GM23248 (cell line): ENCODE measurements around the gene CACHD1. TPM values are rescaled to one million over a fixed set of nuclear protein-coding genes. Genes with fewer than 3 reads are reported as not detected.

ENCODE experiments used
- DNase-seq: peaks from one replicate; pipeline ENCODE4 v3.0.0-alpha.2; 2015
- H2AFZ ChIP-seq: fragments of 200-600 bp; sonication (generic); 2 replicates; pipeline ENCODE4 v1.6.1; 2016; ENCODE audit warnings: antibody characterized with exemption
- H3F3A ChIP-seq: fragments of 200-600 bp; sonication (generic); 2 replicates; pipeline ENCODE4 v1.6.1; 2016; ENCODE audit warnings: mild to moderate bottlenecking, antibody characterized with exemption, mixed run types; ENCODE audit not compliant: insufficient read depth
- H3K27ac ChIP-seq: fragments of 200-600 bp; sonication (generic); 2 replicates; pipeline ENCODE4 v1.5.1; 2016; ENCODE audit warnings: mild to moderate bottlenecking
- H3K27me3 ChIP-seq: fragments of 200-600 bp; sonication (generic); replicated peaks from 2 replicates; pipeline ENCODE4 v1.6.1; 2016; ENCODE audit warnings: mild to moderate bottlenecking; ENCODE audit not compliant: insufficient read depth
- H3K36me3 ChIP-seq: fragments of 200-600 bp; sonication (generic); 2 replicates; pipeline ENCODE4 v1.6.1; 2016; ENCODE audit warnings: low read depth, mild to moderate bottlenecking
- H3K4me1 ChIP-seq: fragments of 200-600 bp; sonication (generic); 2 replicates; pipeline ENCODE4 v1.6.1; 2016; ENCODE audit warnings: mild to moderate bottlenecking; ENCODE audit not compliant: insufficient read depth
- H3K4me2 ChIP-seq: fragments of 200-600 bp; sonication (generic); one replicate; pipeline ENCODE4 v1.6.1; 2016; ENCODE audit warnings: mild to moderate bottlenecking; ENCODE audit not compliant: unreplicated experiment
- H3K4me3 ChIP-seq: fragments of 200-600 bp; sonication (generic); 2 replicates; pipeline ENCODE4 v1.5.1; 2016; ENCODE audit warnings: mild to moderate bottlenecking
- H3K79me2 ChIP-seq: fragments of 200-600 bp; sonication (generic); 2 replicates; pipeline ENCODE4 v1.6.1; 2016; ENCODE audit warnings: mild to moderate bottlenecking; ENCODE audit not compliant: insufficient read depth
- H3K9ac ChIP-seq: fragments of 200-600 bp; sonication (generic); 2 replicates; pipeline ENCODE4 v1.6.1; 2016; ENCODE audit warnings: mild to moderate bottlenecking
- H3K9me2 ChIP-seq: fragments of 200-600 bp; sonication (generic); 2 replicates; pipeline ENCODE4 v1.6.1; 2016; ENCODE audit warnings: mixed run types, mild to moderate bottlenecking, moderate library complexity; ENCODE audit not compliant: insufficient read depth
- H3K9me3 ChIP-seq: fragments of 200-600 bp; sonication (generic); one replicate; pipeline ENCODE4 v1.6.1; 2017; ENCODE audit warnings: low read depth
- H4K20me1 ChIP-seq: fragments of 200-600 bp; sonication (generic); 2 replicates; pipeline ENCODE4 v1.6.0; 2016; ENCODE audit not compliant: insufficient read depth
- EZH2 ChIP-seq: fragments of 200-600 bp; sonication (generic); IDR thresholded peaks from 2 replicates; pipeline ENCODE4 v1.6.1; 2018; ENCODE audit warnings: antibody characterized with exemption, mild to moderate bottlenecking; ENCODE audit not compliant: insufficient read depth, poor library complexity, severe bottlenecking
- EZH2phosphoT487 ChIP-seq: fragments of 200-600 bp; sonication (generic); IDR thresholded peaks from 2 replicates; pipeline ENCODE4 v1.6.1; 2018; ENCODE audit warnings: antibody characterized with exemption, moderate library complexity, mild to moderate bottlenecking, low read depth; ENCODE audit not compliant: insufficient read depth
- WGBS, 2 experiments: methylation state at CpG; one replicate each; pipeline ENCODE4 v1.1.6; 2015 to 2017; ENCODE audit warnings: low lambda C conversion rate in 2 of 2, low coverage in 1 of 2; ENCODE audit errors: missing lambda C conversion rate in 2 of 2; 5-methylcytosine and 5-hydroxymethylcytosine counted together
- in situ Hi-C: fragments of 300-500 bp; cut with MboI; formaldehyde crosslinking; loops from 2 replicates; pipeline ENCODE4 v1.15.0; 2020
- polyA plus RNA-seq: library from polyadenylated mRNA; unstranded; fragments of >200 nt; fragmentation: Nextera tagmentation; extraction: Ambion mirVana; gene quantifications from 2 replicates; pipeline ENCODE4 v1.2.1, GENCODE V29; 2016
- total RNA-seq: library from RNA; depleted of rRNA; stranded (reverse); fragments of >200 nt; shearing (Covaris generic); gene quantifications from 2 replicates; pipeline ENCODE4 v1.2.3, GENCODE V29; 2014

Gene CACHD1
- total and polyA plus RNA-seq, 2 experiments from 2014 or later: 1.9 to 9.3 TPM

DNA sequence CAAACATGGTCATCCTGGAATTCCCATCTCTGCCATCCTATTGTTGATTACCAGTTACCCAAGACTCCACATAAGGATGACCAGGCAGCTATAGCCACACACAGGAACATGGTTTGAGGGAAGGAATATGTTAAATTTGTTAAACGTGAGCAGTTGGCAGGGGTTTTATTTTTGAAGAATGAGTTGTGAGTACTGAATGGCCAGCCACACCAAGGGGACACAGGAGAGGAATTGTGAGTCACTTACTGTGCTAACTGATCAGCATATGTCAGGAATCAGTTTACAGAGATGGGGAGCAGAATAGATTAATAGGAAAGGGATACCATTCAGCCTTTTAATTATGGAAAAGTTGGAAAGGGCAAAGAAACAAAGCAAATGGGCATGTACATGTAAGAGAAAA lies 235.7 kb downstream of the CACHD1 start:
- H3K79me2 ChIP-seq: no peaks in the 10 kb centered on the region
- TF ChIP-seq EZH2phosphoT487: no peak
- TF ChIP-seq EZH2: no peak
- in situ Hi-C loops: no loop called here
- H3K9me2 ChIP-seq: no peaks in the 10 kb centered on the region
- H3K4me3 ChIP-seq: no peak overlapping the region
- H3K9ac ChIP-seq: no peak overlapping the region
- H3K9me3 ChIP-seq: no peaks in the 10 kb centered on the region
- H3K27ac ChIP-seq: no peak overlapping the region
- H3K4me1 ChIP-seq: no peaks in the 10 kb centered on the region
- no peaks in the 10 kb centered on the region for H4K20me1 ChIP-seq
- no peaks in the 10 kb centered on the region for H3K36me3 ChIP-seq
- H2AFZ ChIP-seq: no peak overlapping the region
- 3 to 4% methylated on average over 1 of the region's 1 CpG for WGBS, 2 experiments
- H3K4me2 ChIP-seq: no peak overlapping the region
- no peaks in the 10 kb centered on the region for H3K27me3 ChIP-seq
- no peaks in the 10 kb centered on the region for H3F3A ChIP-seq
- DNase-seq: no peak

- Histone ChIP-seq H3K4me3 (no peak overlapping the region), H3K27me3 (no peaks in the 10 kb centered on the region), H3K9ac (no peak overlapping the region), H3K9me2 (no peaks in the 10 kb centered on the region), H3K4me2 (no peak overlapping the region), H2AFZ (no peak overlapping the region), H3F3A (no peaks in the 10 kb centered on the region), H3K79me2 (no peaks in the 10 kb centered on the region), H3K36me3 (no peaks in the 10 kb centered on the region), H3K4me1 (no peaks in the 10 kb centered on the region), H3K27ac (no peak overlapping the region), H4K20me1 (no peaks in the 10 kb centered on the region), H3K9me3 (no peaks in the 10 kb centered on the region)
- DNase-seq: no peak
- TF ChIP-seq EZH2: no peak
- no peak for TF ChIP-seq EZH2phosphoT487
- in situ Hi-C loops: no loop called here
- WGBS, 2 experiments: 0% methylated on average over 1 of the region's 1 CpG
Measured at GRCh38 chr1:64711266-64711665, 241.3 kb downstream of the CACHD1 start.

GRCh38 chr1:64712049-64712448 lies 242.1 kb downstream of the CACHD1 start:
- Histone ChIP-seq H3K79me2 (no peaks in the 10 kb centered on the region), H3K4me2 (no peak overlapping the region), H3K4me1 (no peaks in the 10 kb centered on the region), H3K27ac (no peak overlapping the region), H3K9me2 (no peaks in the 10 kb centered on the region), H3K4me3 (no peak overlapping the region), H3K9ac (no peak overlapping the region), H3K36me3 (no peaks in the 10 kb centered on the region), H3K27me3 (no peaks in the 10 kb centered on the region), H3F3A (no peaks in the 10 kb centered on the region), H2AFZ (no peak overlapping the region), H4K20me1 (no peaks in the 10 kb centered on the region), H3K9me3 (no peaks in the 10 kb centered on the region)
- WGBS, 2 experiments: 51 to 61% methylated on average over 2 of the region's 2 CpGs
- in situ Hi-C loops: no loop called here
- DNase-seq: no peak
- TF ChIP-seq EZH2 (no peak), EZH2phosphoT487 (no peak)

DNA sequence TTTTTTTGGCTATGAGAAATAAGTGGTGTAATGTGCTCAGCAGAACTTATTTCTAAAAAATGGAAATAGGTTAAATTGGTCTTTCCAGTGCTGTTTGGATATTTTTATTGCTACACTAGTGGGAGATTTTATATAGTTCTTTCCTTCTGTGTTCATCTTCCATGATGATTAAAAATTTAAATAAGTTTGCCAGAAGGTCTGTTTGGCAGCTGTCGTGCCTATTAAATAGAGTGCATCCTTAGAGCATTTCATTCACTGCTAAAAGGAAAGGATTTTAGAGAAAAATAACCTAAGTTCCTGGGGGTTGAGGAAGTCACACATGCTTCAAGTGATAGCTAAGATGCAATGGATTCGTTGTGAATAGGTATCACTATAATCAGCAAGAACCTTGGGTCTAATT lies 245.3 kb downstream of the CACHD1 start:
- H3K27me3 ChIP-seq: peaks cover 2% of the 10 kb centered on the region; the same call in 1 of the 2 replicates
- DNase-seq: no peak
- H3K9me3 ChIP-seq: no peaks in the 10 kb centered on the region
- WGBS, 2 experiments: 23% methylated on average over 2 of the region's 2 CpGs
- no peaks in the 10 kb centered on the region for H3K79me2 ChIP-seq
- no peaks in the 10 kb centered on the region for H3K36me3 ChIP-seq
- no peak overlapping the region for H3K27ac ChIP-seq
- H3F3A ChIP-seq: no peaks in the 10 kb centered on the region
- no peaks in the 10 kb centered on the region for H4K20me1 ChIP-seq
- no peak overlapping the region for H3K4me2 ChIP-seq
- no peaks in the 10 kb centered on the region for H3K4me1 ChIP-seq
- no peaks in the 10 kb centered on the region for H3K9me2 ChIP-seq
- H3K9ac ChIP-seq: no peak overlapping the region
- no peak overlapping the region for H2AFZ ChIP-seq
- TF ChIP-seq EZH2 (no peak), EZH2phosphoT487 (no peak)
- no peak overlapping the region for H3K4me3 ChIP-seq
- in situ Hi-C loops: no loop called here

DNA sequence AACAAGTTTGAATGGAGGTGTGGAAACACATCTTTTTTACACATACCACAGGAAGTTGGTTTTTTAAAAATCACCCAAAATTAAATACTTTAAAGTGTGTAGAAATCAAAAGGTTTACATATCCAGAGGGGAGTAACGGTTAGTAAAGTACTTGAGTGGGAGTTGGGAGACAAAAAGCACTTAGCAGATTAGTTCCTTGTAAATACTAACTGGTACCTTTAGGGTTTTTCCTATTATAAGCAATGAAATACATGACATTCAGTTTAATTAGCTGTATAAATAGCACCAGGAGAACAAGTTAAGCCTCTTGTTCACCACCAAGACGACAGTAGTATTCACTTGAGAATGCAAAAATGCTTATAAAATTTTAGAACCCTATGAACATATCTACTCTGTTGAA lies 251.2 kb downstream of the CACHD1 start:
- in situ Hi-C loops: no loop called here
- Histone ChIP-seq H3K27ac (no peak overlapping the region), H3K4me1 (no peaks in the 10 kb centered on the region), H2AFZ (no peak overlapping the region), H3K4me2 (no peak overlapping the region), H3K9me3 (no peaks in the 10 kb centered on the region), H3K4me3 (no peak overlapping the region), H3F3A (no peaks in the 10 kb centered on the region), H3K9ac (no peak overlapping the region), H4K20me1 (no peaks in the 10 kb centered on the region), H3K9me2 (no peaks in the 10 kb centered on the region), H3K27me3 (peaks cover 12% of the 10 kb centered on the region; the same call in 1 of the 2 replicates), H3K79me2 (no peaks in the 10 kb centered on the region), H3K36me3 (no peaks in the 10 kb centered on the region)
- 35 to 50% methylated on average over 2 of the region's 2 CpGs for WGBS, 2 experiments
- TF ChIP-seq EZH2phosphoT487 (no peak), EZH2 (no peak)
- no peak for DNase-seq
